Measurements from ENCODE around the gene PTPRJ. TPM values are rescaled to one million over a fixed set of nuclear protein-coding genes. Genes with fewer than 3 reads are reported as not detected.

Gene PTPRJ
- total and polyA plus RNA-seq, 2 experiments from 2014 or later: 4.5 to 9.5 TPM

DNA sequence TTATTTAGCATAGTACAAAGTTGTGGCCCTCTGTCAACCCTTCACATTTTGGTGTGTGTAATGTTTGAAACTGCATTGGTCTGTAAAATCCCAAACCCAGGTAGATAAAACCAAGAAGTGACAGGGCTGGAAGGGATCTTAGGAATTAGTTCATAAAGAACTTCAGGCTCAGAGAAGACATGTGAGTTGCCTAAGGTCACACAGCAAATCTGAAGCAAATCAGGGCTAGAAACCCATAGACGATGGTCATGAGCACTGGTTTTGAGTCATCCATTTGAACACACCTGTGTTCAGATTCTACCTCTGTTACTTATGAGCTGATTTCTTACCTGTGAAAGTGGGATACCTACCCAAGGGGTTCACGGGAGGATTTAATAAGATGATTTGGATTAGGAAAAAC, 107.1 kb downstream of the PTPRJ start:
- H3K36me3 ChIP-seq (ENCODE audit: low read depth): no peaks in the 10 kb centered on the region
- in situ Hi-C loops (cut with MboI): no loop called here

DNA sequence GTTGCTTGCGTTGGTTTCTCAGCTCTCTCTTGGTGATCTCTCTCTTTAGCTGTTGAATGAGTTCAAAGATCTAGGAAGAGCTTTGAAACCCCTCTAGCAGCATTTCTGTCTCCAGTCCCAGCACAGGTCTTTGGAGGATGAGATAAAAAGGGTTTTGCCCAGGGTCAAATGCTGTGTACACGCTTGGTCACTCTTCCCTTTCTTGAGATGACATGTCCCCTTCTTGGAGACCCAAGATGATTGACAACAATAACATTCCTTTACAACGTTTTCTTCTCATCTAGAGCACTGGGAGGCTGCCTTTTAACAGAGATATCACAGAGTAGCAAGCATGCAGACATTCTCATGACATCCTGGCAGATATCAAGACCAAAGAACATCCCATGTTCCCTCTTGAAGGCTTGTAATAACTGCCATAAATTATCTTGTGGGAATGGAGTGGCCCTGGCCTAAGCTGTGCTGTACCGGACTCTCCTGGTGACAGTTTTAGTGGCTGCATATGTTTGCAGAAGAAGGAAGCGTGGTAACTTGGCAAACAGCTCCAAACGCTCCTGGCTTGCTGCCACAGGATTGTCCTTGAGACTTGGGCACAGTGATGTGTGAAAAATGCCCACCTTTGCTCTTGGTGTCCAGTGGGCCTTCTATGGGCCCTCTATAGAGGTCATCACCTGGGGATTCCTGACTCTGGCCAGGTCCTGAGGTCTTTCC, 107.8 kb downstream of the PTPRJ start:
- no peak for TF ChIP-seq EZH2phosphoT487 (IDR thresholded peaks at IDR 0.05; ENCODE audit: insufficient read depth, low read depth)
- no peak for TF ChIP-seq EZH2 (IDR thresholded peaks at IDR 0.05; ENCODE audit: insufficient read depth, poor library complexity, severe bottlenecking)
- H3K36me3 ChIP-seq (ENCODE audit: low read depth): no peaks in the 10 kb centered on the region
- 45 to 52% methylated on average over 6 of the region's 6 CpGs for WGBS, 2 experiments (ENCODE audit: low coverage in 1 of 2, low lambda C conversion rate in 2 of 2, missing lambda C conversion rate in 2 of 2)
- no peak for DNase-seq
- in situ Hi-C loops (cut with MboI): no loop called here
- H3F3A ChIP-seq (ENCODE audit: insufficient read depth): no peaks in the 10 kb centered on the region
- no peaks in the 10 kb centered on the region for H3K9me2 ChIP-seq (ENCODE audit: insufficient read depth)
- H2AFZ ChIP-seq: no peak overlapping the region
- H4K20me1 ChIP-seq (ENCODE audit: insufficient read depth): no peaks in the 10 kb centered on the region; the same call in 1 of the 2 replicates
- H3K9me3 ChIP-seq (ENCODE audit: low read depth): no peaks in the 10 kb centered on the region
- H3K79me2 ChIP-seq (ENCODE audit: insufficient read depth): peaks cover 62% of the 10 kb centered on the region
- no peak overlapping the region for H3K9ac ChIP-seq
- H3K4me1 ChIP-seq (ENCODE audit: insufficient read depth): no peaks in the 10 kb centered on the region
- no peak overlapping the region for H3K4me2 ChIP-seq (ENCODE audit: unreplicated experiment)
- no peak overlapping the region for H3K4me3 ChIP-seq
- H3K27ac ChIP-seq: no peak overlapping the region
- no peaks in the 10 kb centered on the region for H3K27me3 ChIP-seq (replicated peaks; ENCODE audit: insufficient read depth)

More for the DNA sequence above, 107.1 kb downstream of the PTPRJ start:
- Histone ChIP-seq H3K79me2 (ENCODE audit: insufficient read depth) (peaks cover 69% of the 10 kb centered on the region), H3F3A (ENCODE audit: insufficient read depth) (peaks cover 5% of the 10 kb centered on the region), H3K9me3 (ENCODE audit: low read depth) (no peaks in the 10 kb centered on the region), H3K27ac (no peak overlapping the region), H3K9me2 (ENCODE audit: insufficient read depth) (no peaks in the 10 kb centered on the region), H3K9ac (no peak overlapping the region), H3K4me2 (ENCODE audit: unreplicated experiment) (no peak overlapping the region), H4K20me1 (ENCODE audit: insufficient read depth) (no peaks in the 10 kb centered on the region; the same call in 1 of the 2 replicates), H3K4me3 (no peak overlapping the region), H2AFZ (no peak overlapping the region), H3K4me1 (ENCODE audit: insufficient read depth) (no peaks in the 10 kb centered on the region), H3K27me3 (replicated peaks; ENCODE audit: insufficient read depth) (no peaks in the 10 kb centered on the region)
- DNase-seq: no peak
- no peak for TF ChIP-seq EZH2phosphoT487 (IDR thresholded peaks at IDR 0.05; ENCODE audit: insufficient read depth, low read depth)
- no peak for TF ChIP-seq EZH2 (IDR thresholded peaks at IDR 0.05; ENCODE audit: insufficient read depth, poor library complexity, severe bottlenecking)
- 96% methylated on average over 2 of the region's 2 CpGs for WGBS, 2 experiments (ENCODE audit: low coverage in 1 of 2, low lambda C conversion rate in 2 of 2, missing lambda C conversion rate in 2 of 2)

DNA sequence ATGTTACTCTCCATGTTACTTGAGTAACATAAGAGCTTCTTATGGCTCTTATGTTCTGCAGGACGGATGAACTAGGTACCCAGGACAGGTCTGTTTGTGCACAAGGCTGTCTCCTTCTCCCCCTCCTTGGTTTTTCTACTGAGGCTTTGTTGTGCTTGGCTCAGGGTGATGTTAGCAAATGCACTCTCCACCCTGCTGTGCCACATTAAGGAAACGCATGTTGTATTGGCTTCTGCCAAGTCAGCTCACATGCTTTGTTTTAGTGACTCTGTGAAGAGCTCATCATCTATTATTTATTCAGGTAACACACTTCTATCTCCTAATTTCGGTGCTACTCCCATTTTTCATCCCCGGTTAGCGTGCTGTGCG, 108.3 kb downstream of the PTPRJ start:
- no peak for DNase-seq
- in situ Hi-C loops (cut with MboI): no loop called here

DNA sequence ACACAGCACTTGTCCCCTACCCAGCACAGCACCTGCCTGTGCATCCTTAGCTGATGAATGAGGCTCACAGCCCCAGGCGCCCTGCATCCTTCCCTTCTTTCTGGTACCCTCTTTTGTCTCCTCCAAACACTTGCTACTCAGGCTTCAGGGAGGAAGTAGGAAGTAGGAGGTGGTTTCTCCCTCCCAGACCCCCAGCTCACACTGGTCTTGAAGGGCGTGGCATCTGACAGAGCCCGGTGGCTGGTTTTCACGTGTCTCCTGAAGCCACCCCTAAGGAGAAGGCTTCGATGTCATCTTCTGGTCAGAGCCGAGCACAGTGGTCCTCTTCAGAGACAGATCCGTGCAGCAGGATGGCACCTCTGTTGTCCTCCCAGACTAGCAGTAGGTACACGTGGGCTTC, 109.8 kb downstream of the PTPRJ start:
- 87 to 96% methylated on average over 8 of the region's 8 CpGs for WGBS, 2 experiments (ENCODE audit: low coverage in 1 of 2, low lambda C conversion rate in 2 of 2, missing lambda C conversion rate in 2 of 2)

More for the DNA sequence above, 108.3 kb downstream of the PTPRJ start:
- H3K4me2 ChIP-seq (ENCODE audit: unreplicated experiment): no peak overlapping the region
- no peak overlapping the region for H3K27ac ChIP-seq
- no peaks in the 10 kb centered on the region for H3F3A ChIP-seq (ENCODE audit: insufficient read depth)
- no peaks in the 10 kb centered on the region; the same call in 1 of the 2 replicates for H4K20me1 ChIP-seq (ENCODE audit: insufficient read depth)
- H3K36me3 ChIP-seq (ENCODE audit: low read depth): no peaks in the 10 kb centered on the region
- no peaks in the 10 kb centered on the region for H3K4me1 ChIP-seq (ENCODE audit: insufficient read depth)
- 60 to 70% methylated on average over 6 of the region's 6 CpGs for WGBS, 2 experiments (ENCODE audit: low coverage in 1 of 2, low lambda C conversion rate in 2 of 2, missing lambda C conversion rate in 2 of 2)
- H3K9me3 ChIP-seq (ENCODE audit: low read depth): no peaks in the 10 kb centered on the region
- no peak overlapping the region for H3K4me3 ChIP-seq
- no peaks in the 10 kb centered on the region for H3K27me3 ChIP-seq (replicated peaks; ENCODE audit: insufficient read depth)
- no peak overlapping the region for H2AFZ ChIP-seq
- H3K9ac ChIP-seq: no peak overlapping the region
- H3K79me2 ChIP-seq (ENCODE audit: insufficient read depth): peaks cover 61% of the 10 kb centered on the region
- H3K9me2 ChIP-seq (ENCODE audit: insufficient read depth): no peaks in the 10 kb centered on the region
- TF ChIP-seq EZH2phosphoT487 (IDR thresholded peaks at IDR 0.05; ENCODE audit: insufficient read depth, low read depth) (no peak), EZH2 (IDR thresholded peaks at IDR 0.05; ENCODE audit: insufficient read depth, poor library complexity, severe bottlenecking) (no peak)

More for the DNA sequence above, 109.8 kb downstream of the PTPRJ start:
- no peak for DNase-seq
- Histone ChIP-seq H3K9me3 (ENCODE audit: low read depth) (no peaks in the 10 kb centered on the region), H3K27me3 (replicated peaks; ENCODE audit: insufficient read depth) (no peaks in the 10 kb centered on the region), H4K20me1 (ENCODE audit: insufficient read depth) (peaks cover 4% of the 10 kb centered on the region; the same call in 1 of the 2 replicates), H3K4me1 (ENCODE audit: insufficient read depth) (no peaks in the 10 kb centered on the region), H3K4me3 (no peak overlapping the region), H2AFZ (no peak overlapping the region), H3K9me2 (ENCODE audit: insufficient read depth) (no peaks in the 10 kb centered on the region), H3K27ac (no peak overlapping the region), H3K79me2 (ENCODE audit: insufficient read depth) (peaks cover 61% of the 10 kb centered on the region), H3F3A (ENCODE audit: insufficient read depth) (no peaks in the 10 kb centered on the region), H3K4me2 (ENCODE audit: unreplicated experiment) (no peak overlapping the region), H3K36me3 (ENCODE audit: low read depth) (no peaks in the 10 kb centered on the region), H3K9ac (no peak overlapping the region)
- in situ Hi-C loops (cut with MboI): no loop called here
- TF ChIP-seq EZH2 (IDR thresholded peaks at IDR 0.05; ENCODE audit: insufficient read depth, poor library complexity, severe bottlenecking) (no peak), EZH2phosphoT487 (IDR thresholded peaks at IDR 0.05; ENCODE audit: insufficient read depth, low read depth) (no peak)
